ENCODE results near the gene MAD2L2.

DNA sequence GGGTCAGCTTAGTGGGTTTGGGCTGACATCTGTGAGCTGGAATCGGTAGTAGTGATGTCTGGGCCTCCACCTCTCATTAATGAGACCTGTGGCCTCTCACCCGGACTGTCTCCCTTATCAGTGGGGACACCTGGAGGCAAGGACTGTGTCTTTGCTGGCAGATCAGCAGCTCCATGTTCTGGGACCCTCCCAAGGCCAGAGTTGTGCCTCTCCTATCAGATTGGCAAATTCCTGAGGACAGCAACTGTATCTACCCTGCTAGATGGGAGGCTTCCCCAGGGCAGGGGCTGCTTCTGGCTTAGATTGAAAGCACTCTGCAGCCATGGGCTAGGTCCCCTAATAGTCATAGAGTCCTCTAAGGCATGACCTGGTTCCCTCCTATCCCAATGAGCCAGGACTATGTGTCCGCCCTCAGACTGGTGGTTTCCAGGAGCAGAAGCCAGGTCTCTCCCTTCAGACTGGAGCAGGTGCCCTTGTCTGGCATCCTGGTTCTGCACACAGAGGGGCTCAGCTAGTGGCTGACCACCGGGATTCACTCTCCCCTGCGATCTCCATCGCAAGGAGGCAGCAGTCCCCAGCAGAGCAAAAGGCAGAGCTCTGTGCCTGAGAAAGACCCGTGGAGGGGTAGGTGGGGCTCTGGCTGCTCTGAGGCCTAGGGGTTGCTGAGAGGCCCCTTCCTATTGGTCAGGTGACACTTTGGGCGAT is 16.4 kb upstream of the MAD2L2 start:
- TF ChIP-seq POLR2AphosphoS5 (IDR thresholded peaks at IDR 0.05; ENCODE audit: borderline replicate concordance, low read depth, low read length) (no peak), EZH2 (IDR thresholded peaks at IDR 0.05) (no peak), FOXP2 (optimal IDR thresholded peaks at IDR 0.05; ENCODE audit: control extremely low read depth, extremely low read length, insufficient read depth) (no peak)

Measured in SK-N-MC (cell line).